ENCODE measurements around the gene DIP2C. TPM values are rescaled to one million over a fixed set of nuclear protein-coding genes. Genes with fewer than 3 reads are reported as not detected.

DIP2C gene
- total RNA-seq, 1 experiment from 2014 or later = 5.0 TPM

GRCh38 chr10:676178-676577 is 13.3 kb downstream of the DIP2C start:
- no peaks in the 10 kb centered on the region for H3K27me3 ChIP-seq
- no peaks in the 10 kb centered on the region for H3K36me3 ChIP-seq
- H3K4me1 ChIP-seq = no peaks in the 10 kb centered on the region
- H3K4me3 ChIP-seq = no peak overlapping the region
- no peak for DNase-seq
- no peaks in the 10 kb centered on the region for H3K9me3 ChIP-seq (replicated peaks)
- no peak overlapping the region for H3K27ac ChIP-seq

GRCh38 chr10:675532-675931 is 13.9 kb downstream of the DIP2C start:
- Histone ChIP-seq H3K4me1 (no peaks in the 10 kb centered on the region), H3K4me3 (no peak overlapping the region), H3K27ac (no peak overlapping the region), H3K36me3 (no peaks in the 10 kb centered on the region), H3K9me3 (replicated peaks) (no peaks in the 10 kb centered on the region), H3K27me3 (no peaks in the 10 kb centered on the region)
- DNase-seq = no peak

DNA sequence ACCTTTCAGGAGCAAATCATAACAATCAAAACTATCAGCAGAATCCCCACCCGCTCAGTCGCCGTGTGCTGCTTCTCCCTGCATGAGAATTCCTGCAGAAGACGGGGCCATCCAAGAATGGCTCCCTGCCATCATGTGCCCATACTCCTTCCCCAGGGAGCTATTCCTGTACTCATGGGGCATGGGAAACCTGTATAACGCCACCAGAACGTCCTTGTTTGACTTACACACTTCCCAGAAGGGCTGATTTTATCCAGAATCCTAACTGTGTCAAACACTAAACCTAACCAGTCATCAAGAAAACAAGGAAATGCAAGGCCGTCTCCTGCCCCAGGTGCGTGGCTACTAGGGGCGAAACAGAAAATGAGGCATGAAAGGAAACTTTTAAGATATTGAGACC is 16.0 kb downstream of the DIP2C start:
- H3K36me3 ChIP-seq = no peaks in the 10 kb centered on the region
- DNase-seq = no peak
- no peaks in the 10 kb centered on the region for H3K9me3 ChIP-seq (replicated peaks)
- H3K27ac ChIP-seq = no peak overlapping the region
- H3K27me3 ChIP-seq = no peaks in the 10 kb centered on the region
- H3K4me3 ChIP-seq = no peak overlapping the region
- H3K4me1 ChIP-seq = no peaks in the 10 kb centered on the region

GRCh38 chr10:672992-673391 is 16.5 kb downstream of the DIP2C start:
- no peak for DNase-seq
- Histone ChIP-seq H3K4me1 (no peaks in the 10 kb centered on the region), H3K27ac (no peak overlapping the region), H3K27me3 (no peaks in the 10 kb centered on the region), H3K4me3 (no peak overlapping the region), H3K9me3 (replicated peaks) (no peaks in the 10 kb centered on the region), H3K36me3 (no peaks in the 10 kb centered on the region)

- Histone ChIP-seq H3K9me3 (replicated peaks) (no peaks in the 10 kb centered on the region), H3K27ac (no peak overlapping the region), H3K27me3 (no peaks in the 10 kb centered on the region), H3K4me3 (no peak overlapping the region), H3K36me3 (no peaks in the 10 kb centered on the region), H3K4me1 (no peaks in the 10 kb centered on the region)
- DNase-seq = no peak
These were observed 17.3 kb downstream of the DIP2C start for GRCh38 chr10:672203-672602.

- Histone ChIP-seq H3K27ac (no peak overlapping the region), H3K27me3 (no peaks in the 10 kb centered on the region), H3K4me3 (no peak overlapping the region), H3K9me3 (replicated peaks) (no peaks in the 10 kb centered on the region), H3K4me1 (no peaks in the 10 kb centered on the region), H3K36me3 (no peaks in the 10 kb centered on the region)
- no peak for DNase-seq
These were observed 18.5 kb downstream of the DIP2C start for GRCh38 chr10:670990-671389.

DNA sequence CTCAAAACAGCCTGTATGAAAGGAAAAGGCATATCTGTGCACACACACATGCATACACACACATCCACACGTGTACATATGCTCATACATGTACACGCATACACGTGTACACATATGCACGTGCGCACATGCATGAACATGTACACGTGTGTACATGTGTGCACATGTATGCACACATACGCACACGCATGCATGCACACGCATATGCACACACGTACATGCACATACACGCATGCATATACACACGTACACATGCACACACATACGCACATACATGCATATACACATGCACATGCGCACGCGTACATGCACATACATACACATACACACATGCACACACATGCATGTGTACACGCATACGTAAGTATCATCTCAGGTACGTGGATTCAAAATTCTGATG is 19.4 kb downstream of the DIP2C start:
- no peak for DNase-seq
- H3K4me3 ChIP-seq = no peak overlapping the region
- no peaks in the 10 kb centered on the region for H3K9me3 ChIP-seq (replicated peaks)
- no peaks in the 10 kb centered on the region for H3K36me3 ChIP-seq
- no peaks in the 10 kb centered on the region for H3K27me3 ChIP-seq
- no peaks in the 10 kb centered on the region for H3K4me1 ChIP-seq
- H3K27ac ChIP-seq = no peak overlapping the region

GRCh38 chr10:668786-669485 is 20.5 kb downstream of the DIP2C start:
- no peak for DNase-seq
- no peaks in the 10 kb centered on the region for H3K27me3 ChIP-seq
- no peak overlapping the region for H3K4me3 ChIP-seq
- H3K9me3 ChIP-seq (replicated peaks) = no peaks in the 10 kb centered on the region
- no peak overlapping the region for H3K27ac ChIP-seq
- H3K4me1 ChIP-seq = no peaks in the 10 kb centered on the region
- no peaks in the 10 kb centered on the region for H3K36me3 ChIP-seq

DNA sequence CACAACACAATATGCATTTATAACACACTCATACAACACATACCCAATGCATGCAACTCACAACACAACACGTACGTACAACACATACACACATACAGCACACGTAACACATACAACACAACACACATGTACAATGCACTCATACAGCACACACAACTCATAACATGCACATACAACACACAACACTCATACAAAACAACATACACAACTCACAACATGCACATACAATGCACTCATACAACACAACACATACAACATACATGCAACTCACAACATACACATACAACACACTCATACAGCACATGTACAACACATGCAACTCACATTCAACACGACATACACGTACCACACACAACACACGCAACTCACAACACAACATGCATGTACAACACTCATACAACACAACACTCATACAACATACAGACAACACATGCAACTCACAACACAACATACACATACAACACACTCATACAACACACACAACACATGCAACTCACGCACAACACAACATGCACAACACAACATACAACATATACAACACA is 21.8 kb downstream of the DIP2C start:
- no peak for DNase-seq
- no peak overlapping the region for H3K27ac ChIP-seq

DNA sequence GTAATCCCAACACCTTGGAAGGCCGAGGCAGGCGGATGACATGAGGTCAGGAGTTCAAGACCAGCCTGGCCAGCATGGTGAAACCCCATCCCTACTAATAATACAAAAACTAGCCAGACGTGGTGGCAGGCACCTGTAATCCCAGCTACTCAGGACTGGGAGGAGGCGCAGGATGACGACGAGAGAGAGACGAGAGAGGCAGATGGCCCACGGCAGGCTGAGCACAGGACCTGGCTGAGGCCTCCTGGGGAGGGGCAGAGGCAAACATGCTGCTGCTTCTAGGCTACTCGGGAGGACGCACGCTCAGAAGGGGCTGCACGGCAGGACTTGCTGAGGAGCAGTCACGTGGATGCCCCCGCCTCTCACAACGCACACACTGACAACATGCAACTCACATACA is 22.4 kb downstream of the DIP2C start:
- Histone ChIP-seq H3K4me1 (no peaks in the 10 kb centered on the region), H3K36me3 (no peaks in the 10 kb centered on the region), H3K27me3 (no peaks in the 10 kb centered on the region), H3K4me3 (no peak overlapping the region), H3K9me3 (replicated peaks) (no peaks in the 10 kb centered on the region), H3K27ac (no peak overlapping the region)
- DNase-seq = no peak

More for the DNA sequence above, 21.8 kb downstream of the DIP2C start:
- no peaks in the 10 kb centered on the region for H3K36me3 ChIP-seq
- no peak overlapping the region for H3K4me3 ChIP-seq
- H3K9me3 ChIP-seq (replicated peaks) = no peaks in the 10 kb centered on the region
- H3K27me3 ChIP-seq = no peaks in the 10 kb centered on the region
- H3K4me1 ChIP-seq = no peaks in the 10 kb centered on the region

DNA sequence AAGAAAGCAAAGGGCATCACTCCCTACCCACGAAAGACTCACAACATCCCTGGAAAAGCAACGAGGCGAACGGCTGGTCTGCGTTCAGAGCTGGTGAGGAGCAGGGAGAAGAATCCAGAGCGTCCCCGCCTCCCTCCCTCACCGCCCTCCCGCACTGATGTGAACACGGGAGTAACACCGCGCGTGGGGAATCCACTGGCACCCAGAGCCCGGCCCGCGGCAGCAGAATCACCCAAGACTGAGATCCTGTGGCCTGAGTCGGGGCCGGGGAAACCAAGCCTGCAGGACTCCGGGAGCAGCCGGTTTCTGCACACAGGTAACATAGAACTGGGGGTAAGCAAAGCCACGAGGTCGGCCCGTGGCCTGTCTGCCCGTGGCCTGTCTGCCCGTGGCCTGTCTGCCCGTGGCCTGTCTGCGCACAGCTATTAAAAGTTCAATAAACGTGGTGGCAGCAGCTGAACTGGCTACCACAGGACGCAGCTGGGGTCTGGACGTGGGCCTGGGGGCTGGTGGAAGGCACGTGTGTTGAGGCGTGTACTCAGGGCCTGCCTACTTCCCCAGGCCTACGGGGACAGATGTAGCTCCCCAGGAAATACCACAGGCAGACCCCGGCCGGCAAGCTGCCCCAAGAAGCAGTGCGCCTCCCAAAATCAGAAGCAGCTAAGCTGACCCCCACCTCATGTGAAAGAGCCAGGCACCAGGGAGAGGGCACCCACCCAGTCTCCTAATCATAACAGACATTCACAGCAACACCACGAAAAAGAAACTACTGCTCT is 23.0 kb downstream of the DIP2C start:
- Histone ChIP-seq H3K4me3 (no peak overlapping the region), H3K36me3 (no peaks in the 10 kb centered on the region), H3K27ac (no peak overlapping the region), H3K4me1 (no peaks in the 10 kb centered on the region), H3K9me3 (replicated peaks) (no peaks in the 10 kb centered on the region), H3K27me3 (no peaks in the 10 kb centered on the region)
- DNase-seq = no peak

DNA sequence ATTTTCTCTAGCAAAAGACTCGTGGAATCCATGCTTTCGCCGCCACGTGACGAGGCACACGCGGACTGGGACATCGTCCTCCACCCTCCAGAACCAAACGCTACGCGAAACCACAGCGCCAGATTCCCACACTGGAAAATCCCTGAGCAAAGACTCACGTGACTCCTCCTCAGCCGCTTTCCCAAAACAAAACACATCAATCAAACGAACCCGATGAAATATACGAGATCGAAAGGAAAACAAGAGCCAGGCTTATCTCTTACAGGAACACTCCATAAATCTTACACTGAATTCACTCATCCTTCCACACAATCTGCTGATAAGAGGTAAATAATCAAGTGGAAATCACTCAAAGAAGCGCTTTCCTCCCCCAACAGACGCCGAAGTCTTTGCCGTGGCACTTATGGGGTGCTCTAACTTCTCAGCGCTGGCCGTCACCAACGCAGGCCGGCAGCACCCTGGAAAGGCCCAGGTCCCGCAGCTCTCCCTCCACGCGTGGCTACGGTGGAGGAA is 23.8 kb downstream of the DIP2C start:
- Histone ChIP-seq H3K27me3 (no peaks in the 10 kb centered on the region), H3K4me3 (no peak overlapping the region), H3K4me1 (no peaks in the 10 kb centered on the region), H3K9me3 (replicated peaks) (no peaks in the 10 kb centered on the region), H3K27ac (no peak overlapping the region), H3K36me3 (no peaks in the 10 kb centered on the region)
- DNase-seq = no peak

DNA sequence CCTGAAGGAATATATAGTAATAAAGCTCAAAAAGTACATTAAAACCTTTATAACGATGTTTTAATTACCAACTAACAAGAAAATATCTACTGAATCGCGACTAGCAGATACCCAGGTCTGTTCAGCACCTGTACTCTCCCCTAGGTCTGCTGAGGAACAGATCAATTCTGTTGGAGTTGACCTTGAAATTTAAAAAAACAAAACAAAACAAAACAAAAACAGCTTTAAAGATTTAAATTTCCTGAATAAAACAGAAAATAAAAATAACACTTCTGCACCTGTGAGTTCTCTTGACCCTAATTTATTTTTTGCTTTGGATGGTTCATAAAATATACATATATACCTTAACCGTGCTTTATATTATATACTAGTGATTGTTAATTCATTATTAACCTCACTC is 24.6 kb downstream of the DIP2C start:
- Histone ChIP-seq H3K27me3 (no peaks in the 10 kb centered on the region), H3K9me3 (replicated peaks) (no peaks in the 10 kb centered on the region), H3K4me1 (no peaks in the 10 kb centered on the region), H3K4me3 (no peak overlapping the region), H3K36me3 (no peaks in the 10 kb centered on the region), H3K27ac (no peak overlapping the region)
- DNase-seq = no peak

GRCh38 chr10:664301-664700 is 25.2 kb downstream of the DIP2C start:
- no peaks in the 10 kb centered on the region for H3K36me3 ChIP-seq
- H3K9me3 ChIP-seq (replicated peaks) = no peaks in the 10 kb centered on the region
- no peak for DNase-seq
- H3K4me3 ChIP-seq = no peak overlapping the region
- no peaks in the 10 kb centered on the region for H3K27me3 ChIP-seq
- no peaks in the 10 kb centered on the region for H3K4me1 ChIP-seq
- H3K27ac ChIP-seq = no peak overlapping the region

DNA sequence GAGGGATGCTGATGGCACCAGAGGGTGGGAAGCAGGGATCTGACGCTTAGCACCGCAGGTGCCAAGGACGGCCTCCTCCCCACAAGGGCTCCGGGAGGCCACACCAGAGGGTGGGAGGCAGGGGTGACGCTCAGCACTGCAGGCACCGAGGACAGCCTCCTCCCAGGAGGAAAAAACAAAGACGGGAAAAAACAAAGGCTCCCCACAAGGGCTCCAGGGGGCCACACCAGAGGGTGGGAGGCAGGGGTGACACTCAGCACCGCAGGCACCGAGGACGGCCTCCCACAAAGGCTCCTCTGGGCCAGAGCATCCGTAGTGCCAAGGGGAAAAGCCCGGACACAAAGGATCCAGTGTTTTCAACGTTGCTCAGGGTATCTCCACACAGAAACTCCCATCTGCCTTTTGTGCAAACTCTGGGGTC is 25.6 kb downstream of the DIP2C start:
- H3K36me3 ChIP-seq = no peaks in the 10 kb centered on the region
- H3K4me1 ChIP-seq = no peaks in the 10 kb centered on the region
- H3K27ac ChIP-seq = no peak overlapping the region
- DNase-seq = no peak
- H3K27me3 ChIP-seq = no peaks in the 10 kb centered on the region
- no peak overlapping the region for H3K4me3 ChIP-seq
- no peaks in the 10 kb centered on the region for H3K9me3 ChIP-seq (replicated peaks)

Data from SJCRH30 (cell line).